Measurements from ENCODE around the gene CBY3. TPM values are rescaled to one million over a fixed set of nuclear protein-coding genes. Genes with fewer than 3 reads are reported as not detected.
A peak's percentile ranks its signal among the peaks of the same experiment; 100 is the strongest.
"Not testable (repeated sequence)": the region's sequence is repeated elsewhere in the genome, so short reads cannot be mapped to it uniquely, and the experiment has no call there.

The CBY3 gene
- total RNA-seq, 1 experiment from 2014 or later = 0.68 TPM

GRCh38 chr5:179697993-179698934 is 17.4 kb upstream of the CBY3 start:
- Histone ChIP-seq H3K4me3 (ENCODE audit: low read depth, low read length) (peak overlapping the region; percentile 95), H3K36me3 (ENCODE audit: control insufficient read depth, insufficient read depth, low read length) (peaks cover 1% of the 10 kb centered on the region), H3K4me1 (peaks cover 8% of the 10 kb centered on the region), H3K9me3 (no peaks in the 10 kb centered on the region), H3K27me3 (replicated peaks; ENCODE audit: control insufficient read depth, insufficient read depth, low read length) (no peaks in the 10 kb centered on the region)
- no peaks in the 10 kb centered on the region for H3K9me3 Mint-ChIP-seq (ENCODE audit: unreplicated experiment)
- H3K27ac Mint-ChIP-seq (ENCODE audit: unreplicated experiment) = peak overlapping the region; percentile 93
- H3K4me1 Mint-ChIP-seq (ENCODE audit: low read depth, unreplicated experiment) = peaks cover 8% of the 10 kb centered on the region
- H3K27me3 Mint-ChIP-seq (ENCODE audit: insufficient read depth, unreplicated experiment) = no peaks in the 10 kb centered on the region
- peaks cover 50% of the 10 kb centered on the region for H3K36me3 Mint-ChIP-seq (ENCODE audit: insufficient read depth, unreplicated experiment)
- CTCF ChIA-PET = no interaction called here
- peak; percentile 99 to 100 for DNase-seq
- intact Hi-C loops (cut with micrococcal nuclease; ENCODE audit: unreplicated experiment) = loop anchor here (1.0 to 2.0 kb wide), 4 partner anchors 20 to 139 kb away; partner anchors contain the start of genes HNRNPH1 and MAML1
- TSS peak; percentile 91 for BruUV-seq (replicated peaks)
- POLR2A ChIA-PET = interaction anchor here (0.5 kb wide), 1 partner anchor 14 kb away, joined by 3 read pairs; no protein-coding TSS in a partner anchor
- peak overlapping the region; percentile 99 for H3K4me3 Mint-ChIP-seq (ENCODE audit: unreplicated experiment)
- no peak for TF ChIP-seq CTCF (IDR thresholded peaks at IDR 0.05; ENCODE audit: insufficient read depth in 1 of 2, low read depth in 1 of 2, low read length in 1 of 2, severe bottlenecking in 1 of 2, unreplicated experiment in 1 of 2)

GRCh38 chr5:179697543-179697942 is 16.7 kb upstream of the CBY3 start:
- Mint-ChIP-seq H3K36me3 (ENCODE audit: insufficient read depth, unreplicated experiment) (peaks cover 43% of the 10 kb centered on the region), H3K4me3 (ENCODE audit: unreplicated experiment) (peak overlapping the region; percentile 99), H3K27ac (ENCODE audit: unreplicated experiment) (peak overlapping the region; percentile 93)
- H3K27me3 ChIP-seq (replicated peaks; ENCODE audit: control insufficient read depth, insufficient read depth, low read length); H3K27me3 Mint-ChIP-seq (ENCODE audit: insufficient read depth, unreplicated experiment); H3K9me3 ChIP-seq; H3K4me1 ChIP-seq; H3K4me1 Mint-ChIP-seq (ENCODE audit: low read depth, unreplicated experiment); intact Hi-C loops (cut with micrococcal nuclease; ENCODE audit: unreplicated experiment); H3K9me3 Mint-ChIP-seq (ENCODE audit: unreplicated experiment); H3K36me3 ChIP-seq (ENCODE audit: control insufficient read depth, insufficient read depth, low read length); BruUV-seq (replicated peaks); CTCF ChIA-PET: not testable (repeated sequence)
- DNase-seq = peak in 1 of 2 experiments; percentile 5
- POLR2A ChIA-PET = interaction anchor here (0.5 kb wide), 1 partner anchor 13 kb away, joined by 3 read pairs; no protein-coding TSS in a partner anchor
- peak overlapping the region; percentile 75 for H3K4me3 ChIP-seq (ENCODE audit: low read depth, low read length)

- DNase-seq = no peak
- Mint-ChIP-seq H3K27ac (ENCODE audit: unreplicated experiment) (peak overlapping the region; percentile 93), H3K36me3 (ENCODE audit: insufficient read depth, unreplicated experiment) (peaks cover 39% of the 10 kb centered on the region), H3K4me3 (ENCODE audit: unreplicated experiment) (peak overlapping the region; percentile 99), H3K9me3 (ENCODE audit: unreplicated experiment) (no peaks in the 10 kb centered on the region), H3K4me1 (ENCODE audit: low read depth, unreplicated experiment) (peaks cover 8% of the 10 kb centered on the region), H3K27me3 (ENCODE audit: insufficient read depth, unreplicated experiment) (no peaks in the 10 kb centered on the region)
- Histone ChIP-seq H3K27me3 (replicated peaks; ENCODE audit: control insufficient read depth, insufficient read depth, low read length) (no peaks in the 10 kb centered on the region), H3K4me3 (ENCODE audit: low read depth, low read length) (no peak overlapping the region; the same call in 1 of the 2 replicates), H3K9me3 (no peaks in the 10 kb centered on the region), H3K4me1 (peaks cover 8% of the 10 kb centered on the region), H3K36me3 (ENCODE audit: control insufficient read depth, insufficient read depth, low read length) (peaks cover 1% of the 10 kb centered on the region)
- intact Hi-C loops (cut with micrococcal nuclease; ENCODE audit: unreplicated experiment) = no loop called here
- no TSS peak for BruUV-seq (replicated peaks)
- POLR2A ChIA-PET = no interaction called here
- CTCF ChIA-PET = no interaction called here
- no peak for TF ChIP-seq CTCF (IDR thresholded peaks at IDR 0.05; ENCODE audit: insufficient read depth in 1 of 2, low read depth in 1 of 2, low read length in 1 of 2, severe bottlenecking in 1 of 2, unreplicated experiment in 1 of 2)
Measured at GRCh38 chr5:179697108-179697507, 16.3 kb upstream of the CBY3 start.

Measured in Caco-2 (cell line).